Muscle of arm (tissue), 12 donors: ENCODE measurements around the gene ARHGAP26. TPM values are rescaled to one million over a fixed set of nuclear protein-coding genes. Genes with fewer than 3 reads are reported as not detected.

Experiments used
- DNase-seq: peaks from one replicate; pipeline ENCODE4 v3.0.0-alpha.2; 2013
- polyA plus RNA-seq, 12 donors: library from polyadenylated mRNA; unstranded; fragments of 120-200 nt; gene quantifications; one replicate each; pipeline ENCODE4 v1.2.1, GENCODE V29; 2013; ENCODE audit not compliant: insufficient read length in 12 of 12

ARHGAP26 gene
- polyA plus RNA-seq, 12 donors = 12.3 to 34.1 (median 15.8) TPM; not detected in 1

- no peak for DNase-seq
Measured at GRCh38 chr5:143036146-143036927, 266.2 kb downstream of the ARHGAP26 start.

GRCh38 chr5:143037071-143037470 is 266.9 kb downstream of the ARHGAP26 start:
- DNase-seq = no peak

- DNase-seq = no peak
Measured at GRCh38 chr5:143037708-143038107, 267.5 kb downstream of the ARHGAP26 start.

- no peak for DNase-seq
Measured at GRCh38 chr5:143040622-143041021, 270.4 kb downstream of the ARHGAP26 start.

- no peak for DNase-seq
Measured at GRCh38 chr5:143041461-143041860, 271.3 kb downstream of the ARHGAP26 start.

- no peak for DNase-seq
Measured at GRCh38 chr5:143041972-143042770, 272.0 kb downstream of the ARHGAP26 start.

GRCh38 chr5:143044265-143044664 is 274.1 kb downstream of the ARHGAP26 start:
- DNase-seq = no peak

GRCh38 chr5:143045062-143045461 is 274.9 kb downstream of the ARHGAP26 start:
- no peak for DNase-seq

GRCh38 chr5:143046314-143046713 is 276.1 kb downstream of the ARHGAP26 start:
- DNase-seq = no peak

- no peak for DNase-seq
Measured at GRCh38 chr5:143047091-143047490, 276.9 kb downstream of the ARHGAP26 start.

GRCh38 chr5:143050183-143050582 is 280.0 kb downstream of the ARHGAP26 start:
- no peak for DNase-seq

GRCh38 chr5:143051244-143052058 is 281.3 kb downstream of the ARHGAP26 start:
- peak; percentile 62 for DNase-seq

GRCh38 chr5:143052967-143053682 is 282.9 kb downstream of the ARHGAP26 start:
- no peak for DNase-seq

- DNase-seq = no peak
Measured at GRCh38 chr5:143053780-143054179, 283.6 kb downstream of the ARHGAP26 start.

GRCh38 chr5:143054480-143054941 is 284.3 kb downstream of the ARHGAP26 start:
- DNase-seq = no peak

- DNase-seq = no peak
Measured at GRCh38 chr5:143055596-143056338, 285.6 kb downstream of the ARHGAP26 start.

- no peak for DNase-seq
Measured at GRCh38 chr5:143056339-143056704, 286.1 kb downstream of the ARHGAP26 start.

GRCh38 chr5:143056792-143057579 is 286.8 kb downstream of the ARHGAP26 start:
- DNase-seq = no peak

GRCh38 chr5:143057580-143057999 is 287.4 kb downstream of the ARHGAP26 start:
- no peak for DNase-seq

GRCh38 chr5:143059355-143059754 is 289.2 kb downstream of the ARHGAP26 start:
- no peak for DNase-seq
